GM10847 (cell line): ENCODE measurements around the gene GOLGA7B.

ENCODE experiments used
- POLR2A ChIP-seq: IDR thresholded peaks from 2 replicates; pipeline ENCODE4 v1.6.1; 2011; ENCODE audit not compliant: insufficient read length; ENCODE audit errors: extremely low read depth

The GOLGA7B gene

DNA sequence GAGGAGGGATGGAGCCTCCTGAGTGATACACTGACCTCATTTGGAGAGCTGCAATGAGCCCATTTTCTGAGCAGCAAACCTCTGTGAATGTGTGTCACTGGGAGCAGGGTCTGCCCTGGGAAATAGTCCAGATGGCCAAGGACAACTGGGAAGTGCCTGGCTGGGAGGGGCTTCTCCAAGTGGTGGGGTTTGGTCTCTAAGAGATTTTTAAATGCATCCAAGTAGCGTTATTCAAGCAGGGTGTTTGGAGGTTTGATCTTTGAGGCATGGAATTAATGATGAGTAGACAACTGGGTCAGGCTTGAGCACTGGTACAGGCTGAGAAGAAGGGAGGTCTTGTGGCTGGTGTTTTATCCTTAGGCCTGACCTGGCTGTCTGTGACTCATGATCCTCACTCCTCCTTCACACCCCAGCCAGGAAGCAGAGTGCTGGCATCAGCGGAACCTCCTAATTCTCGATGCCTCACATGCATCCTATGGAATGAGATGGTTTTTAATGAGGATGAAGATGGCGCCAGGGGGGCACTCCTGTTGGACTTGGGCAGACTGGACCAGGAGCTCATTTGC lies 3.3 kb downstream of the GOLGA7B start:
- no peak for TF ChIP-seq POLR2A

GRCh38 chr10:97854743-97855142 lies 5.1 kb downstream of the GOLGA7B start:
- TF ChIP-seq POLR2A: no peak

DNA sequence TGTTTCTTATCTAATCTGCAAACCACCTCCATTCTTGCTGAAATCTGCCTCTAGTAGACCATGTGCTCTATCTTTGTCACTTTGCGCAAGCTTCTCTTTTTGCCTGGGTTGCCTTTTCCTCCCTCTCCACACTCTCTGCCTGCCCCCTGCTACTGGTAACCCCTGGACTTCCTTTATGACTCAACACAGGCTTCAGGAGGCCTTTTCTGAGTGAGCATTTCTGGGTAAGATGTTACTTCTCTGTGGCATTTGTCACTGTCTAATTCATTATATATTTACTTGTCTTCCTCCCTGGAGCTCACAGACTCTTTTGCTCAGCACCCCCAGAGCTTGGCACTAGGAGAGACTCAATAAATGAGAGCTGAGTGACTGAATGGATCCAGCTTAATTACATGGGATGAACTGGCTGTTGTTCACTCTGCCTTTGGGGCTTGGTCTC lies 8.4 kb downstream of the GOLGA7B start:
- TF ChIP-seq POLR2A: no peak

DNA sequence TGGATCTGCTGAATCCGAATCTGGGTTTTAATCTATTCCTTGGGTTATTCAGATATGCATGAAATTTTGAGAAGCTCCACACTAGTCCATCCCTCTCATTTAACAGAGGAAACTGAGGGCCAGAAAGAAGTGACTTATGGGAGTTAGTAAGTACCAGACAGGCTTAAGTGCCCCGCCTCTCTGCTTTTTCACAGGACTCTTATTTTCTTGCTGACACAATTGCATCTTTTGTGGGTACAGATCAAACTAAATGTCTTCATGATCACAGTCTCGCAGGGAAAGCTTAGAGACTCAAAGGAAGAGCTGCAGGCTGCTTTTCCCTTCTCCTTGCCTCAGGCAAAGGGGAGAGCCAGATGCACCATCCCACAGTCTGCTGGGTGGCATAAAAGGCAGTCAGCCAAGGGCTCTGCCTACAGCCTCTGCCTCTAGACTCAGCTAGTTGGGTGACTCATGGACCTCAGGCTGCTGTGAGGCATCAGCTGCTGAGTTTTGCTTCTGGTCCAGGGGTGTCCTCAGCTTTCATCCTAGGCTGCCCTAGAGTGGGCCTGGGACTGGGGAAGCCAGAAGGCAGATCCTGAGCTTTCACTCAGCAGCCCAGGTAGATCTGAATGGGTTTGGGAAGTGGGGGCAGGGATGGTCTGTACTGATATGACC lies 11.6 kb downstream of the GOLGA7B start:
- no peak for TF ChIP-seq POLR2A

DNA sequence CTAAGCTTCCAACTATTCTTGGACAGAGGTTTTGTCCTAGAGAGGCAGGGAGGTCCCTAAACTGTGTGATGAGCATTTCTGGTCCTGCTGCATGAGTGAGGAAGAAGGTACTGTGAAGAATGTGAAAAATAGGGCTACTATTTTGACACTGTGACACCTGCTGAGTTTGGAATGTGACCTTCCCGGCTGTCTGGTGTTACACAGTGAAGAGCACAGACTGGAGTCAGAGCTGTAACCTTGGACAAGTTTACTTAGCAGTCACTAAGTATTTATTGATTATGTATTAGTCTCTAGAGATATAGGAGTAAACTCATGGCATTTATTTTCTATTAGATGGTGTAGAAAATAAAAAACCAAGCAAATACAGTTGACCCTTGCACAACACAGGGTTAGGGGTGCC lies 12.3 kb downstream of the GOLGA7B start:
- TF ChIP-seq POLR2A: no peak

DNA sequence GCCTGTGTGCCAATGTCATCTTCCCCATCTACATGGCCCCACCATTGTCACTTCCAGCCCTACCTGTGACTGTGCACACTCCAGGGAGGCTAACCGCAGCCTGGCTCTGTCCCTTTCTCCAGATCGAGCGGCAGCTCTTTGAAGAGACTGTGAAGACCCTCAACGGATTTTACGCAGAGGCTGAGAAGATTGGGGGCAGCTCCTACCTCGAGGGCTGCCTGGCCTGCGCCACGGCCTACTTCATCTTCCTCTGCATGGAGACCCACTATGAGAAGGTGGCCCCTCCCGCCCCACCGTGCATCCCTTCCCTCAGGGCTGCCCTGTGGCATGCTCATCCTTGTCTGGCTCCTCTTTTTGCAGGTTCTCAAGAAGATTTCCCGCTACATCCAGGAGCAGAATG lies 14.2 kb downstream of the GOLGA7B start:
- no peak for TF ChIP-seq POLR2A

DNA sequence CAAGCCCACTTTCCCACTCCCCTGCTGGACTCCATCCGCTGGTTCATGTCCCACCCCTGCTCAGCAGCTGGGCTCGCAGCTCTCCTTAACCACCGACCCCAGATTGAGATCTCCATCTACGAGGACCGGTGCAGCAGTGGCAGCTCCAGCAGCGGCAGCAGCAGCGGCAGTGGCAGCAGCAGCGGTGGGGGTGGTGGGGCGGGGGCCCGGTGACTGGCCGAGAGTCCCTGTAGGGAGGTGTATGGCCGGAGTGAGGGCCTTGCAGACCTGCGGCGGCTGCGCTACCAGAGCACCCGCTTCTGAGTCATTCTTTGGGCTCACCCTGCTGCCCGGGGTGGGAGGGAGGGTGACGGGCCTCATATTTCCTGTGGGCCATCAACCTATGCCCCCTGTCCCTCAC lies 15.8 kb downstream of the GOLGA7B start:
- TF ChIP-seq POLR2A: no peak

- no peak for TF ChIP-seq POLR2A
Measured at GRCh38 chr10:97866524-97867219, 17.0 kb downstream of the GOLGA7B start.

DNA sequence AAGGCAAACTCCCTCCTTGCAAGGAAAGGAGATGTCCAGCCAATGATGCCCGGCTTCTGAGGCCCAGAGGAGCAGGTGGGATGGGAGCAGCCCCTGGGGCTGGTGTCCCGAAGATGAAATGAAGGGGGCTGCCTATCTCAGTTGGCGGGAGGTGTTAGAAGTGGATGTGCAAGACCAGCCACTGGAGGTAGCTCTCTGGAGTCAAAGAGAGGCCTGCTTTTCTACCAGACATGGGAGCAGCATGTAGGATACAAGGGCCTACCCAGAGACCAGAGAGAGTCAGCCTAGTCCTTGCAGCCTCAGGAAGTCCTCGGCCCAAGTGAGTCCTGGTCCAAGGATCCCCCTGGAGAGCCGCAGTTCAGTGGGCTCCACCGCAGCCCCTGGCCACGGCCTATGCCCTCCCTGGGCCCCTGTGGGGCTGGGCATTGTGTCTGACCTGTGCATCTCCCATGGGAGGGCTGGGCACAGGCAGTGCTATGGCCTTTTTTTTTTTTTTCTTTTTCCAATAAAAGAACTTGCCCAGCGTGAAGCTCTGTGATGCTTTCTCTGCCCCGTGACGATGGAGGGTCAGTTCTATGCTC lies 17.7 kb downstream of the GOLGA7B start:
- no peak for TF ChIP-seq POLR2A

- TF ChIP-seq POLR2A: no peak
Measured at GRCh38 chr10:97868134-97868685, 18.6 kb downstream of the GOLGA7B start.

DNA sequence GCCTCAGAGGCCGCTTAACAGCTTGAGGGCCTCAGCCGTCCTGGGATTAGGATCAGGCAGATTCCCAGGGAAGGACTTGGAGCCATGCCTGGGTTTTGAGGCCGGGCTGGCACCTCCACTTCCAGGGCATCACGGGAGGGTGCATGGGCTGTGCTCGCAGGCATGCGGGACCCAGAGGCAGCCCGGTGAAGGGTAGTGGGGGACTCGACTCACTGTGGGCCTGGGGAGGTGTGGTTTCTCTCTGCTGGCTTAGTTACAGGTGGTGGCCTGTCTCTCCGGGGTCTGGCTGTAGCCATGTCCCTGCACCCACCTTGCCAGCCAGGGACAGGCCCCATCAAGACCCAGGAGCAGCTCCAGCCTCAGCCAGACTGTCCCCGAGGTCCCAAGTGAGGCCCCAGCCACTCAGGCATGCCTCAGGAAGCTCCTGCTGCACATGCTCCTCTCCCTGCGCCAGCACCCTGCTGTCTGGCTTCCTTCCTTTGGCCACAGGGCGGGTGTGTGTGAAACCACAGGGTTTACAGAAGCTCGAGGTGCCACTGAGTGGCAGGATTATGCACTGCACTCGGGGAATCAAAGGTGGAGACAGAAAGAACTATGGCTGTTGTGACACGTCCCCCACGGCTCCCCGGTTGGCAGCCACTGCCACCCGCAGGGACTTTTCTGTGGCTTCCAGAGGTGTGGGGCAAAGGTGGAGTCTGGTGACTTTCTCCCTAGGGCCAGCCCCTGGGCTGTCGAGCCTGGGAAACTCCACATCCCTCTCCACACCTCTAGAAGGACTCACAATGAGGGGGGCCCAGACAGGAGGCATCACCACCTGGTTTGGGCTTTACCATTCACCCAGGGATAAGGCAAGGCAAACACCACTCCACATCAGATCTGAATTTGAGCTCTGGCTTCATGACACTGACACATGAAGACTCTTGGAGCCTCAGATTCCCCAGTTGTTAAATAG lies 19.7 kb downstream of the GOLGA7B start:
- no peak for TF ChIP-seq POLR2A

GRCh38 chr10:97870990-97871389 lies 21.3 kb downstream of the GOLGA7B start:
- no peak for TF ChIP-seq POLR2A

GRCh38 chr10:97873569-97873968 lies 23.9 kb downstream of the GOLGA7B start:
- no peak for TF ChIP-seq POLR2A

GRCh38 chr10:97874332-97874731 lies 24.7 kb downstream of the GOLGA7B start:
- TF ChIP-seq POLR2A: no peak

- TF ChIP-seq POLR2A: no peak
Measured at GRCh38 chr10:97875391-97875790, 25.7 kb downstream of the GOLGA7B start.

DNA sequence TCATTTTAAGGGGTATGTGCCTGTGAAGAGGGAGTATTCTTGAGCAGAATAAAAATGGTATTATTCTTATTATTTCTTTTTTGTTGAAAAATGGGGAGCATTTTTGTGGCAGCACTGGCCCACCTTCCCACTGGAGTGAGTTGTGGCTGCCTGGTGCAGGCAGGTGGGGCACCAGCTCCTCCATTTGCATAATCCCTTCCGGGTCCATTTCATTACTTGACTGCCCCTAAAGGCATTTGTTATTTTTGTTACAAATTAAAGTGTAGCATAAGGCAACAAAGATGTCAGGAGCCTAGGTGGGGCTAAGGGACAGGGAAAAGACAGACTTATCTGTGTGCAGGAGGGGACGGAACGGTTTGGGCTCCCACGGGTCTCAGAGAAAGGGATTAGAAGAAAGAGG lies 26.8 kb downstream of the GOLGA7B start:
- TF ChIP-seq POLR2A: no peak
